ENCODE measurements around the gene TSHZ2.

- no peak for TF ChIP-seq EZH2 (IDR thresholded peaks at IDR 0.05; ENCODE audit: borderline replicate concordance, low read depth, low read length)
- no peak for TF ChIP-seq MXI1 (IDR thresholded peaks at IDR 0.05; ENCODE audit: low read depth, low read length)
- TF ChIP-seq ZNF217 (CRISPR knock-in tag; IDR thresholded peaks at IDR 0.05): no peak
- TF ChIP-seq CTCF (IDR thresholded peaks at IDR 0.05 in 2 of 3, conservative IDR thresholded peaks at IDR 0.05 in 1 of 3; ENCODE audit: insufficient read depth in 2 of 3, low read depth in 1 of 3, low read length in 3 of 3): no peak
- no peak for TF ChIP-seq ZNF75A (CRISPR knock-in tag; IDR thresholded peaks at IDR 0.05)
Observed at GRCh38 chr20:53382263-53382844, 410.2 kb downstream of the TSHZ2 start.
